ENCODE results near the gene R3HDM2.

The R3HDM2 gene

DNA sequence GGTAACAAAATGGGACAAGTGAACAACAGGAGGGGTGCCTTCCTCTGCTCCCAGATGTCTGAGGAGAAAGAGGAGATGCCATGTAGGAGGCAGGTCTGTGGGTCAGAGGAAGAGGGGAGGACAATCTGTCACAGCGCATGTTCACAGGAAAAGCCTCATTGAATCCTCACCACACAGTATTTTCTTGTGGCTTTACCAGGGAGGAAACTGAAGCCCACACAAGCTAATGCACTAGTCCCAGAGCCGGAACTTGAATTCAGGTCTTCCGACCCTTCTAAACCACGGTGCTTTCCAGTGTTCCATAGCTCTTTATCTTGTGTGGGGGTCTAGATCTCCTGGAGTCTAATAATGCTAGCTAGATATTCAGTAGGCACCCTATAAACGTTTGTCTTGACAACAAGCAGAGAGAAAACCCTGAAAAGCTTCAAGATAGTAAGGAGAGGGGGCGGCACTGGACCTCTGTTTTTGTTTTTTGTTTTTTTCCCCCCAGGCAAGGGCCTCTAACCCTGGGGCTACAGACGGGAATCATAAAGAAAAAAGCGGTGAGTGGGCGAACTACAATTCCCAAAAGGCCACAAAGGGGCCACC lies 201.7 kb downstream of the R3HDM2 start:
- no peak for DNase-seq (ENCODE audit: low spot score)

DNA sequence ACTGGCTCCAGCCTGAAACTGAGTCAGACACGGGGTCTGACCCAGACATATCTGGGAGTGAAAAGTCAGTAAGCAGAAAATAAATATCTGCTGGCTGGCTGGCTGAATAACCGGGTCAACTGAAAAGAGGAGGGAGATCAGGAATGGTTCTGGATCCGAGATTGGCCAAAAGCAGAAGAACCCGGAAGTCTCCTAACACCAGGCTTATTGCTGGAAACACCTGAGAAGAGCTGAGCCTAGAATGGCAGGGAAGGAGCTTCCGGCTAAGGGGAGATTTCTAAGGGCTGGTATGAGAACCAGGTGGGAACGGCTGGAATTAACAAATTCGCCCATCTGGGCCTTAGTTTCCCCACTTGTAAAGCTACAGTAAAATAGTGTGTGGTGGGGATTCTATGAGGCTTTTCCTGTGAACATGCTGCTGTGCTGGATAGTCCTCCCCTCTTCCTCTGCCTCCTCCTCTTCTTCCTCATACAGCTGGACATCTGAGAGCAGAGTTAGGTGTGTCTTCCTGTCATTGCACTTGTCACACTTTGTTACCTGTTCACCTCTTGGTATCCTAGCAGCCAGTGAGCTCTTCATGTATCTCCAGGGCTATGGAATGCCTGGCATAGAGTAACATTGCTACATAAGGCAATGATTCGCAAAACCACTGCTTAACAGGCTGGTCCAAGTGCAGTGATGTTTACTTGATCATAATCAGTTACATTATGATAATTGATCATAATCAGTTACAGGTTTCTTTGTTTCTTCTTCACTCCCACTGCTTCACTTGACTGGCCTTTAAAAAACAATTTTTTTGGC lies 203.3 kb downstream of the R3HDM2 start:
- no peak for DNase-seq (ENCODE audit: low spot score)

DNA sequence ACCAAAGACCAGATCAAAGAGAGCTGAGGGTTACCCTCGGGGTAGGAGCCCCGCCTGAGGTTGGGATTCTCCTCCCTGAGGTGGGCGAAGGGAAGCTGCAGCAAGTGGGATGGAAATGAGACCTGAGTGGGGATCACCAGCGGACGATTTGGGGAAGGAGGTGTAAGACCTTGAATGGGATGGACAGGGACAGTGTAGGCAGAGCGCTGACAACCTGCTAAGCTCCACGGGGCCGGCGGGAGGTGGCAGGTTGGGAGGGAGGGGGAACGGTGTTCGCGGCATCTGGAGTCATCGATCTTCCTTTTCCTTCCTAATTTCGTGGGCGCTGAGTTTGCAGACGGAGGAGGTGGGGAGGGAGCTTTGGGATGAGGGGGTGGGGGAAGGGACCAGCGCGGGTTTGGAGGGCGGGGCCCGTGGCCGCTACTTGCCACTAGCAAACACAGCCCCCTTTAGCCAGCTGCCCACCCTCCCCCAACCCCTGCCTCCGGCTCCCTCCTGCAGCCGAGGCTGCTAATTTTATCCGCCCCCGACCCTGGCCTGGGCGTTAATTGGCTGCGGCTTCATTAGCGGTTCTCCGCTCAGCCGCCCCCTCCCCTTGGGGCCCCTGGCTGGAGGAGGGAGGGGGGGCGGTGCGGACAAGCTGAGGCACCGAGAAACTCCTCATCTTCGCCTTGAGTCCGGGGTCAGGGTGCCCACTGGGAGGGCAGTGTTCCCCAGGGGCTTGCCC lies 204.1 kb downstream of the R3HDM2 start:
- DNase-seq (ENCODE audit: low spot score) = no peak

DNA sequence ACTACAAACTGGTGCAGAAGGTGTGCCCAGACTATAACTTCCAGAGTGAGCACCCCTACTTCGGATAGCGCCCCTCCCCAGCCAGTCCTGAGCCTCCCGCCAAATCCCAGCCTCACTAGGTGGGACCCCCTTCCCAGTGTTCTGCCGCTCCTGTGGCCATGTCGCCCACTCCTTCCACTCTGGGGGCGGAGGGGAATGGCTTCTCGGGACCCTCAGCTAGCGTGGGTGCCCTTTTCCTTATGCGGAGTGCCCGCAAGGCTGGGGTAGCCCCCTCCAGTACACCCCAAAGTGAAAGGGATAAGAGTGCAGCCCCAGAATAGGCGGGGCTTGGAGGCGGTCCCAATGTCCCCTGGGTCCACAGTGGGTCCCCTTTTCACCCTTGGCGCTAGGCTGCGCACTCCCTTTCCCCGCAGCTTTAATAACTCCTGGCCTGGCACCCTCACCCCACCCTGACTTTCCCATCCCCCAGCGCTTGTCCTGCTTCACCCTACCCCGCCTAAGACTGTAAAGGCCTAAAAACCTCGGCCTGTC lies 205.1 kb downstream of the R3HDM2 start:
- DNase-seq (ENCODE audit: low spot score) = no peak

DNA sequence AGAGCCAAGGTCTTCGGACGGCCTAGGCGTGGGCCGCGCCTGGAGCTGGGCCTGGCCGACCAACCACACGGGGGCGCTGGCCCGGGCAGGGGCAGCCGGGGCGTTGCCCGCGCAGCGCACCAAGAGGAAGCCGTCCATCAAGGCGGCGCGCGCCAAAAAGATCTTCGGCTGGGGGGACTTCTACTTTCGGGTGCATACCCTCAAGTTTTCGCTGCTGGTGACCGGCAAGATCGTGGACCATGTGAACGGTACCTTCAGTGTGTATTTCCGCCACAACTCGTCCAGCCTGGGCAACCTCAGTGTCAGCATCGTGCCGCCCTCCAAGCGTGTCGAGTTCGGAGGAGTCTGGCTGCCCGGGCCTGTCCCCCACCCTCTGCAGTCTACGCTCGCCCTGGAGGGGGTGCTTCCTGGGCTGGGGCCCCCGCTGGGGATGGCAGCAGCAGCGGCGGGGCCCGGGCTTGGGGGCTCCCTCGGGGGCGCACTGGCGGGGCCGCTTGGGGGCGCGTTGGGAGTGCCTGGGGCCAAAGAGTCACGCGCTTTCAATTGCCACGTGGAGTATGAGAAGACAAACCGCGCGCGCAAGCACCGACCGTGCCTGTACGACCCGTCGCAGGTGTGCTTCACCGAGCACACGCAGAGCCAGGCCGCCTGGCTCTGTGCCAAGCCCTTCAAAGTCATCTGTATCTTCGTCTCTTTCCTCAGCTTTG lies 205.7 kb downstream of the R3HDM2 start:
- DNase-seq (ENCODE audit: low spot score) = no peak

DNA sequence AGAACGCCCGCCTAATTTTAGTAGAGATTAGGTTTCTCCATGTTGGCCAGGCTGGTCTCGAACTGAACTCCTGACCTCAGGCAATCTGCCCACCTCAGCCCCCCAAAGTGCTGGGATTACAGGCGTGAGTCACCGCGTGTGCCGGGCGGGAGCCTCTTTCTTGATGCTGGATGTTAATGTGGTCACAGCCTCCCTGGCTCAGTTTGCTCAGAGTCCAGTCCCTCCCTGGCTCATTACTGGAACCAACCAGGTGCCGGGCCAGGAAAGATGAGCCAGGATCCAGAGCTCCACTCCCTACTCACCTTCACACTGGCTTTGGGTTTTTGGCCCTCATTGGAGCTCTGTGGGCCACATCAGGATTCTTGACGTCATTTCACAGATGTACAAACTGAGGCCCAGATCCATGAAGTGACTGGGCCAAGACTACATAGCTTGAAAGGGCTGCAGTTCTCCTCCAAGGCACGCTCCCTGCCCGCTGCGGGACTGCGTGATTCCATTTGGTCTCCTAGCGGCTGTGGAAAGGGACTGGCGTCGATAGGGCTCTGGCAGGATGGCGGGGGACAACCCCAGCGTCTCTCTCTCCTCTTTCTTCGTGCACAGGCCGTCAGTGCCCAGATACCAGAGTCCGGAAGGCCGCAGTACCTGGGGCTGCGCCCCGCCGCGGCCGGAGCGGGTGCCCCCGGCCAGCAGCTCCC lies 206.4 kb downstream of the R3HDM2 start:
- DNase-seq (ENCODE audit: low spot score) = no peak

DNA sequence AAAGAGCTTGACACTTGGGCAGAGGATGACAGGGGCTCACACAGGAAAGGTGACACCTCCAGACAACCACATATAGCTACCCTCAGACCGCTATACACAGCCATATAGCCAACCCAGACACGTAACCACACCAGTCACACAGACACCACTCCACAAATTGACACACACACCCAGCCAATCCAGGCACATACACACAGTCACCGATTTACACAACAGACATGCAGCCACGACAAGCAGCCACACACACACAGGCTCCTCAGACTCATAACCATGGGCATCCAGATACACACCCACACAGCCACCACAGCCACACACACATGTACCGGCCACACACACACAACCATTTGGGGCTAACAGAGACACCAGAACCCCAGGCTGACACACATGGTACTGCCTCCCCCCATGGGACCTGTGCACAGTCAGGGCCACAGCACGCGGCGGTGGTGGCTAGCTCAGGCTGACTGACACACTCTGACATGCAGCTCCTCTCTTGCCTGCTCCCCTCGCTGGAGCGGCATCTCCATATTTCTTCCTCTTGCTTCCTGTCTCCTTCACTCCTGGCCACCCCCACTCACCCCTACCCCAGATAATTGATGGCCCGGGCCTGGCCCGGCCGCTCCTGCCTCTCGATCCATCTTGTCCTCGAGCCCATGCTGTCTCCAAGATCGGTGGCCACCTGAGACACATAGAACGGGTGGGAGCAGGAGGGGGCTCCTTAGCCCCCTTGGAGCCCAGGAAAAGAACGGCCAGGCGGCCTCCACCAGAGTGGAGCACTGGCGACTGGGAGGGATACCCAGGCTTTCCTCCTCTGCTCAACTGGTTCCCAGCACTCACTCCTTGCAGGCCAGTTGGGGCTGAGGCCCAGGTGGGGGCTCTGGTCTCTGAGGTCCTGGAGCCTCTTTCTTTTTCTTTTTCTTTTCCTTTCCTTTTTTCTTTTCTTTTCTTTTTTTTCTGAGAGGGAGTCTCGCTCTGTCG lies 207.4 kb downstream of the R3HDM2 start:
- DNase-seq (ENCODE audit: low spot score) = no peak

DNA sequence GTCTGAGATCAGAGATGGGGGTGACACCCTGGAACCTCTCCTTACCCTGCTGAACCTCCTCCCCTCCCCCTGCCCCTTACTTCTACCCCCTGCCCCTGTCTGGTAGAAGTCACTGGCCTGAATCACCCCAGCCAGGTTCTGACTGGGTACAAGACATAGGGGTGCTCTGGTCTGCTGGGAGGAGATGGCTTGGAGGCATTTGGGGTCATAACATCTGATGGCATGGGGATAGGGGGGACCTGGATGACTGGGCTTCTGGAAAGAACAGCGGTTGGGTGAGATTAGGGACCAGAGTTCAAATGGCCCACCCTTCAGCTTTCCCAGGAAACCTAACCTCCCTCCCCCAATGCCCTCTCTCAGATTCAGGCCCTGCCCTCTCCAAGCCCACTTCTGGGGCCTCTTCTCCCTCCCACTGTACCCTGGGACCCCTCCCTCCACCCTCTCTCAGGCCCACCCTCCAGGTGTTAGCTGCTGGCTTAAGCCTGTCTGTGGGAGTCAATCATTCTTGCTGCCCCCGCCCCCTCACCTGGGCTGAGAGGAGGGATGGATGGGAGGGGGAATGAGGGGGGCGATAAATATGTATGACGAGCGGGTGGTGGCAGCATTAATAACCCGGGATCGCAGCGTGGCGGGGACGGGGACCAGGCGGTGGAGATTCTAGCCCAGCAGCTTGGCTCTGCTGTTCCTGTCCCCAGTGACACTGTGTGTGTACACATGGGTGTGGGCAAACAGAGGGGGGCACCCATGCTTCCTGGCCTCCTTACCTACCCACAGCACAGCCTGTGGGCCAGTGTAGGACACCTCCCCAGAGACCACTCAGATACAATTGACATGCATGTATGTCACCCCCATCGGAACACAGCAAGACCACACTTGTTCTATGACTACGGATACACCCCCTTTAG lies 208.3 kb downstream of the R3HDM2 start:
- no peak for DNase-seq (ENCODE audit: low spot score)

DNA sequence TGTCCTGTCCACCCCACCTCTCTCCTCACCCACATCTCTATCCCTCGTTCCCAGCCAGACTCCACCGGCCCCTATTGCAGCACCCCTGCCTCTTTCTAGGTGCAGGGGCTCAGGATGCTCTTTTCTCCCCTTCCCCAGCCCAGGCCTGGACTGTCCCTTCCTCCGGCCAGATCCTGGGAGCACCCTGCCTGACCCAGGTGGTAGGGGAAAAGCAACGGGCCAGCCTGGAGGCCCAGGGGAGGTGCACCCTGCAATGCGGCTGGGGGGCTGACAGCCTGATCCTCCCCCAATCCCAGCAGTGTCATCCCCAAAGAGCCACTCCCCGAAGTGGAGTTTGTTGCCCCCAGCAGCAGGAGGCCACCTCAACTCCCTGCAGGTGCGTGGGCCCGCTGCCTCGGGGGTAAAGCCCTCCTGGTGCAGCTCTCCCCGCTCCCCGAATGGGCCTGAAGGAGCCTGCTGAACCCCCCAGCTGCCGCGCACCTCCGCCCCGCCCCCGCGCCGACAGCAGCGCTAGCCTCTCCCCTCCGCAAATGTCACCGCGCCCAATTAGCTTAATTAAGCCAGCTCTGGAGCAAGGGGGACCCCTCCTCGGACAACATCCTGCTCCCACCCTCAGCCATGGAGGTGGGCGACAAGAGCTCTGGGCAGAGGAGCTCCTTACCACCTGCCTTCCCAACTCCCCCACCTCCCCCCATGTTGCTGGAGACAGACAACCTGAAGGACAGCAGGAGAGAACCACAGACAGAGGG lies 209.5 kb downstream of the R3HDM2 start:
- DNase-seq (ENCODE audit: low spot score) = no peak

DNA sequence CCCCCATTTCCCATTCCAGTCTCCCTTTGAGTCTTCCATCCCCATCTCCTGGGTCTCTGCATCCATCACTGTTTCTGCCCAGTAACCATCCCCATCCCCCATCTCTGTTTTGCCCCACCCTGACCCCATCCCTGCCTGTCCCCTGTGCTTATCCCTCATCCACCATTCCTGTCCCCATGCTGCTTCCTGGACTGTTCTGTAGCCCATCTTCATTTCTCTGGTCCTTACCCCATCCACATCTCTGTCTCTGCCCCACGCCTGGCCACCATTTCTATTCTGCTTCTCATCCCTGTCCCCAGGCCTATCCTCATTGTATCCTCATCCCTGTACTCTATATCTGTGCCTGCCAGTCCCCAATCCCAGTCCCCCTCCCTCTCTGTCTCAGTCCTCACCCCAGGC lies 210.1 kb downstream of the R3HDM2 start:
- no peak for DNase-seq (ENCODE audit: low spot score)

DNA sequence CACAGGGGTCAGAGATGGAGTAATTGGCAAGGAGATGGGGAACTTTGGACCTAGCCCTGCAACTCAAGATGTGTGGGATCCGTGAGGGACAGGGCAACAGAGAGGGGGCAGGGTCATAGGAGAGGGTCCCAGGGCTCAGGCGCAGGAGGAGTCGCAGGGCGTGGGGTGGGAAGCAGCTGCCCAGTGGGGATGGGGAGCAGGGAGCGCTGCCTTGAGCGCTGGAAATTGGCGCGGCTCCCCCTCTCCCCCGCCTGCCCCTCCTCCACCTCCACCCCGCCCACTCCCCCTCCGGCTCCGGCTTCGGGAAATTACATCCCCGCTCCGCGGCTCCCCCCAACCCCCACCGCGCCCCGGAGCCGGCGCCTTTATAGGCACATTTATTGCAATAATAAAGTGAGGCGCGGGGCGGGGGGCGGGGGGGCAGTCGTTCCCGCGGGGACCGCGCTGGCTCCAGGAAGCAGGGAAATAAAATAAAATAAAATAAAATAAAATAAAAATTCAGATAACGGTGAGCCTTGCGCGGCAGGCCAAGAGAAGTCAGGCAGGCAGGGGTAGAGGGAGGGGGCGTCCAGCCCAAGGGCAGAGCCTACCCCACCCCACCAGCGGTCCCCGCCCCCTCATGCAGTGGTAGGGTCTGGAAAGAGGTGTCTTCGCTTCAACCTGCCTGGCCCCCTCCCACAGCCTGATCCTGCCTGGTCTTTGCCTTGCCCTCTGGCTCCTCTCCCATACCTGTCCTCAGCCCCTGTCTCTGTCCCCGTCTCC lies 210.7 kb downstream of the R3HDM2 start:
- no peak for DNase-seq (ENCODE audit: low spot score)

DNA sequence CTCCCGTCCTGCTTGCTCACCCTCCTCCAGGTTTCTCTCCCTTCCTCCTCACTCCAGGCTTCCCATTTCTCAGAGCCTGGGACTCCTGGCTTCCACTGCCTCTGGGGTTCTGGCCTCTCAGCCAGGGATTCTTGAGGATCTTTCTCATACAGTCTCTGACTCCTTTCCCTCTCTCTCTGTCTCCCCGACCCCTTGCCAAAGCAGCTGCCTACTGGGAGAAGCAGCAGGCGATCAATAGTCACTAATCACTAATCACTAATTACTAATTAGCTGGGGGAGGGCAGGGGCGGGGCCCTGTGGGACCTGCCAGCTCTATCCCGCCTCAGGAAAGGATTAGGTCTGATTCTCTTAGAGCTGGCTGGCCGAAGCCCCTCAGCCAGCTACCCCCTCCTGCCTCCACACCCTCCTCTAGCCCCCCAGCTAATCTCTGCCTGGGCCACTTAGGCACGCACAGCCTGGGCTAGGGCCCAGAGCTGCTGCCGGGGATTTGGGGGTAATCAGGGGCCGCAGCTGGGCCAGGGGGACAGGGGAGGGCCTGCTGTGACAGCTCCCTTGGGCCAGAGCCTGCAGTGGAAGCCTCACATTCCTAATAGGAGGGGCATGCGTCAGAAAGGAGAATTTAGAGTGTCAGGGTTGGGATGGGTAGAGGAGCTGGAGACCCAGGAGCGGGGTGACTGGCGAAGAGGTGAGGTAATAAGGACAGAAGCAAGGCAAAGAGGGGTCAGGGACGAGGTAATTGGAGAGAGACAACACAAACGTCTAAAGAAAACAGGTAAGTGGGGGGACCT lies 211.4 kb downstream of the R3HDM2 start:
- no peak for DNase-seq (ENCODE audit: low spot score)

DNA sequence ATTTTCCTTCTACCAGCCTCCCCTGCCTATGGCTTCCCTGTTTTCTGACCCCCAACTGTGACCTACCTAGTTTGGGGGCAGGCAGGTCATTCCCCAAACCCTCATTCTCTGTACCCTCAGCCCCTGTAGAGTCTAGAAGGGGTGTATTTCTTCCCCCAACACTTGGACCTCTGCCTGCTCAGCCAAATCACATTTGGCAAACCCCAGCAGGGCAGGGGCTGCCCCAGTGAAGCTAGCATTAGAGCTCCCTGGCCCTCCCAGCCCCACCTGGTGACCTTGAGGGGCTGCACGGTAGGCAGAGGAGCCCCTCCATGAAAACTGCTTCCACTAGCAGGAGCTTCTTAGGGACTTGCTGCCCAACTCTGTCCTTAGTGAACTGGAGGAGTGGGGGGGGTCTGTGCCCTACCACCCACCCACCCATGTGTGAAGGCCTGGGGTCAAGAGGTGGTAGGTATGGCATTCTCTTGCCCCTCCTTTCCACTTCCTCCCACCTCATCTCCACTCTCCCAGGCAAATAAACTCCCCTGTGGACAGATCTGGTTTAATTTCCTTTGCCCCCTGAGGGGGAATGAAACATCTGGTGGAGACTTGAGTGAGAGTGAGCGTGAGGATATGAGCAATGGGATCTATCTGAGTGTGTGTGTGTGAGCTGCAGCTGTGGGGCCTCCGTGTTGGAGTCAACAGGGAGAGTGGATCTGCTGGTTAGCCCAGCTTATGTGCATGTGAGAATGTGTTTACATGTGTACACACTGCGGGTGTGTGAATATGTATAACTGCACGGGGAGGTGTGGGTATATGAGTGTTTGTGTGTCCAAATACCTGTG lies 212.6 kb downstream of the R3HDM2 start:
- DNase-seq (ENCODE audit: low spot score) = no peak

DNA sequence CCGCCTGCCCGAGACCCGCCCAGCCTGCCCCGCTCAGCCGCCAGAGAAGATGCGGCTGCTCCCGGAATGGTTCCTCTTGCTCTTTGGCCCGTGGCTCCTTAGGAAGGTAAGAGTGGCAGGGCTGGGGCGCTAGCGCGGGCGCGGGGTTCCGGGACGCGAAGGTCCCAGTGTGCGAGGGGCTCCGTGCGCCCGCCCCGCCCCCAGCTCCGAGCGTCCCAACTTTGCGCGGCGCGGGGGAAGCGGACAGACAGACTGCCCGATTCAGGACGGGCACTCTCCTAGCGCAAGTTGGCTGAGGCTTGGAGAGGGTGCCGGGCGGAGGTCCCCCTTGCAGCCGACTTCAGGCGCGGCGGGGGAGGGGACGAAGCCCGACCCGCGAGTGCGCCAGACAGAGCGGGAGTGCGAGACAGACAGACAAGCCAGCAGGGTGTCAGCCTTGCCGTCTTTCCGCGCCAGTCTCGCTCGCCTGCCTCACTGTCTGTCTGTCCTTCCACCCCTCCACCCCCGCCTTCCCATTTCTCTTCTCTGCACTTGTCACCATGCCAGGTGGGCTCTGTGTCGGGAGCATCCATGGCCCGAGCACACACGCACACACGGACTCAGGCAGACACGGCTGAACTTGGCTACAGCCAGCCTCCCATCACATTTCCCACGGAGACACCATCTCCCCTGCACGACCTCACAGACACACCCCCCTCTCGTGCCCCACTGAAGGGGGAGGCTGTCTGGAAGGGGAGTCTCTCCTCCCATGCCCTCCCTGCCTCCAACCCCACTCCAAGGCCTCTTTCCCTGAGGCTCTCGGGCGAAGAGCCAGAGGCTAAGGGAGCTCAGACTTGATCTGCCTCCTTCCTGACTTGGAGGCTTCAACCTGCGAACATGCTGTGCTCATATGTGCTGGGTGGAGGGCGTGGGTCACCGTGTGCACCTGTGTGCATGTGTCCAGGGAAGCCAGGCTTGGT lies 213.6 kb downstream of the R3HDM2 start:
- DNase-seq (ENCODE audit: low spot score) = no peak

All from pons (tissue), 1 donor.